Inflammatory macrophage treated with lipopolysaccharide for 4 hours (primary cell): ENCODE data around the gene PRICKLE3.

Experiments
- DNase-seq: peaks from one replicate; pipeline ENCODE4 v3.0.0-alpha.2; 2020

PRICKLE3 gene

GRCh38 chrX:49206543-49206942, 20.4 kb upstream of the PRICKLE3 start:
- DNase-seq = no peak

- DNase-seq = no peak
Observed at GRCh38 chrX:49205443-49205842, 19.3 kb upstream of the PRICKLE3 start.

GRCh38 chrX:49204709-49205108, 18.5 kb upstream of the PRICKLE3 start:
- DNase-seq = no peak

GRCh38 chrX:49204017-49204416, 17.8 kb upstream of the PRICKLE3 start:
- DNase-seq = no peak

- DNase-seq = no peak
Observed at GRCh38 chrX:49203536-49203935, 17.4 kb upstream of the PRICKLE3 start.

GRCh38 chrX:49202022-49202421, 15.8 kb upstream of the PRICKLE3 start:
- no peak for DNase-seq

GRCh38 chrX:49199906-49200771, 14.0 kb upstream of the PRICKLE3 start, which contains the start of gene SYP:
SYP (minus strand) TSS chrX:49200193; CDS start chrX:49200186, 7 bp downstream.
- peak; percentile 76 for DNase-seq

GRCh38 chrX:49199315-49199595, 13.1 kb upstream of the PRICKLE3 start:
- DNase-seq = no peak

- no peak for DNase-seq
Observed at GRCh38 chrX:49198540-49199314, 12.6 kb upstream of the PRICKLE3 start.

GRCh38 chrX:49197543-49198087, 11.4 kb upstream of the PRICKLE3 start:
- no peak for DNase-seq

GRCh38 chrX:49193542-49193964, 7.4 kb upstream of the PRICKLE3 start:
- no peak for DNase-seq

GRCh38 chrX:49192722-49193328, 6.7 kb upstream of the PRICKLE3 start:
- DNase-seq = no peak

GRCh38 chrX:49191574-49192011, 5.4 kb upstream of the PRICKLE3 start:
- DNase-seq = no peak

GRCh38 chrX:49190821-49191573, 4.8 kb upstream of the PRICKLE3 start:
- peak; percentile 97 for DNase-seq

GRCh38 chrX:49189606-49190005, 3.4 kb upstream of the PRICKLE3 start:
- no peak for DNase-seq

- DNase-seq = no peak
Observed at GRCh38 chrX:49188468-49189076, 2.4 kb upstream of the PRICKLE3 start.

GRCh38 chrX:49187526-49187925, 1.4 kb upstream of the PRICKLE3 start:
- DNase-seq = no peak

- no peak for DNase-seq
Observed at GRCh38 chrX:49187028-49187394, 838 bp upstream of the PRICKLE3 start.

GRCh38 chrX:49184294-49185281, 1.6 kb downstream of the PRICKLE3 start:
- peak; percentile 76 for DNase-seq

GRCh38 chrX:49183701-49184281, 2.4 kb downstream of the PRICKLE3 start:
- DNase-seq = no peak

GRCh38 chrX:49179358-49179757, 6.8 kb downstream of the PRICKLE3 start:
- DNase-seq = no peak
